Stimulated activated CD8-positive, alpha-beta memory T cell treated with anti-CD3 and anti-CD28 coated beads, Interleukin-15, amount 100 ng/mL, for 4 hours (primary cell): Measurements from ENCODE around the gene BORCS6.
"Not testable (repeated sequence)": the region's sequence is repeated elsewhere in the genome, so short reads cannot be mapped to it uniquely, and the experiment has no call there.

Experiments used
- DNase-seq, 2 donors: peaks; one replicate each; pipeline ENCODE4 v3.0.0-alpha.2; 2020; ENCODE audit warnings: low read depth in 2 of 2

Gene BORCS6

DNA sequence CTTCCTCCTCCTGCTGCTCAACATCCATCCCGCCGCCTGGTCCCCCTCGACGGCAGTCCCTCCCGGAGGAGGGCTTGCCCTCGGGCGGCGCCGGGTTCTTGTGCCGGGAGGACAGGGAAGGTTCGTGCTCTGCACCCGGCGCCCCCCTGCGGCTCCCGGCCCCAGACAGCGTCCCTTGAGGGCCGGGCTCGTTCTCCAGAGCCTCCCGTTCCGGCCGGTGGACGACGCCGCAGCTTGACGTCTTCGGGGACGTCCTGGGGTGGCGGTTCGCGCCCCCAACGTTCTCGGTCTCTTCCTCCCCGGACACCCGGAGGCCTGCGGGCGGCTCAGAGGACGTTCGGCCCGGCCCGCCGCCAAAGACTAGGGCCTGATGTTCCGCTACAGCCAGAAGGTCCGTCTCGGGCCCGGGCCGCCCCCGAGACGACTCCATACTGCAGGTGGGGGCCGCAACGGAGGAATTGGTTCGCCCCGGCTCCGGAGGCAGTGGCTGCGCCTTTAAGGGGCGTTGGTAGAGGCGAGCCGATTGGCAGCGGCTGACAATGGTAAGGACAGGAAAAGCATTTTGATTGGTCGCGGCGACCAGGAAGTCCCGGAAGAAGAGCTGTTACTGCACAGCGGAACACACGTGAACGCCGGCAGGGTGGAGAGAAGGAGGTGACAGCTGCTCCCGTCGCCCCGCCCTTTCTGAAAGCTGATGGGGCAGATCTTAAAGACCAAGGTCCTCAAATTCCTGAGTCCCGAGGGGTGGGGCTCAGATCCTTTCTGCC, at the start of gene BORCS6:
Gene BORCS6 (minus strand): TSS at position 470 of the 767 bp plus-strand sequence. CDS start 40 bp downstream, at position 430.
- DNase-seq: peak; percentile 87 to 93

GRCh38 chr17:8237886-8238285, 47.9 kb upstream of the BORCS6 start:
- DNase-seq: no peak

GRCh38 chr17:8237175-8237574, 47.2 kb upstream of the BORCS6 start:
- no peak for DNase-seq

- DNase-seq: no peak
Measured at GRCh38 chr17:8235676-8236075, 45.7 kb upstream of the BORCS6 start.

GRCh38 chr17:8234361-8235270, 44.6 kb upstream of the BORCS6 start:
- no peak for DNase-seq

DNA sequence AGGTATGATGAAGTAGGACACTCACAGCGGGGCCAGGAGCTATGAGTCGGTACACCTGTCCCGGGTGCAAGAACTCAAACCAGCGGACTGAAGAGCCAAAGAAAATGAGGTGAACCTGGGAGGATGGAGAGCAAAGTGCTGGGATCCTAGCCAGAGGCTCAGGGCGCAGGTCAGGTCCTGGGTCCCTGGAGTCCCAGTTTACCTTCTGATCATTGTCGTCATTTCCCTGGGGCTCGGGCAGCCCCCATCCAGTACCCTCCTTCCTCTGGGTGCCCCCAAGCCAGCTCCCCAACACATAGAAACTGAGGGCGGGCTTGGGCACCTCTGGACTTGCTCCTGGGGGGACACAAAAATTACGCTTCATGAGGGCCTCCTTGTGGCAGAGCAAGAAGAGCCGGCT, 41.7 kb upstream of the BORCS6 start:
- no peak for DNase-seq

- DNase-seq: no peak
Measured at GRCh38 chr17:8227238-8227581, 37.2 kb upstream of the BORCS6 start.

- DNase-seq: no peak
Measured at GRCh38 chr17:8226536-8227237, 36.7 kb upstream of the BORCS6 start.

DNA sequence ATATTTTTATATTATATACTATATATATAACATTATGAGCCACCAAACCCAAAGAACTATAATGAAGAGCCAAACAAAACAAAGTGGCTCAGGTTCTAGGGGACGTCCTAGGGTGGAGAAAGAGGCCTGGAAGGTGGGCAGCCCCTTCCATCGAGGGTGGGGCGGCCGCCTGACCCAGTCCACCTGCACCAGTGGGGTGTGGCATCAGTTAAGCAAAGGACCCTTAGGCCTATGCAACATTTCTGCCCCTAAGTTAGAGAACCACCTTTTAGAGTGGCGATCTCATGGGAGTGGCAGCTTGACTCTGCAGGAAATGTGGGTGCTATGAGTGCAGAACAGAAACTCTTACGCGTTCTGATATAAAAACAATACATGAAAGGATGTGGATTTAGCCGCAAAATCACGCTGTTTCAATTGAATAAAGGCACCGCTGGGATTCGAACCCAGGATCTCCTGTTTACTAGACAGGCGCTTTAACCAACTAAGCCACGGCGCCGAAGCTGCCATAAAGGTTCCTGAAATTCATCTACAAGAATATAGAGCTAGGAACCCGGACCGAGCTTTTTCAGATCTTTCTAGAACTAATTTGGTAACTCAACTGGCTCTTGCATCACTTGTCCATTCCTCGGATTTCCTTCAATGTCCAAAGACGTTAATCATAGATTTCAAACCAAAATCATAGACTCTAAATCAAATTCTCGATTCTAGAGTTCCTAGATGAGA, 36.0 kb upstream of the BORCS6 start:
- DNase-seq: peak in 1 of 2 donors; percentile 42

DNA sequence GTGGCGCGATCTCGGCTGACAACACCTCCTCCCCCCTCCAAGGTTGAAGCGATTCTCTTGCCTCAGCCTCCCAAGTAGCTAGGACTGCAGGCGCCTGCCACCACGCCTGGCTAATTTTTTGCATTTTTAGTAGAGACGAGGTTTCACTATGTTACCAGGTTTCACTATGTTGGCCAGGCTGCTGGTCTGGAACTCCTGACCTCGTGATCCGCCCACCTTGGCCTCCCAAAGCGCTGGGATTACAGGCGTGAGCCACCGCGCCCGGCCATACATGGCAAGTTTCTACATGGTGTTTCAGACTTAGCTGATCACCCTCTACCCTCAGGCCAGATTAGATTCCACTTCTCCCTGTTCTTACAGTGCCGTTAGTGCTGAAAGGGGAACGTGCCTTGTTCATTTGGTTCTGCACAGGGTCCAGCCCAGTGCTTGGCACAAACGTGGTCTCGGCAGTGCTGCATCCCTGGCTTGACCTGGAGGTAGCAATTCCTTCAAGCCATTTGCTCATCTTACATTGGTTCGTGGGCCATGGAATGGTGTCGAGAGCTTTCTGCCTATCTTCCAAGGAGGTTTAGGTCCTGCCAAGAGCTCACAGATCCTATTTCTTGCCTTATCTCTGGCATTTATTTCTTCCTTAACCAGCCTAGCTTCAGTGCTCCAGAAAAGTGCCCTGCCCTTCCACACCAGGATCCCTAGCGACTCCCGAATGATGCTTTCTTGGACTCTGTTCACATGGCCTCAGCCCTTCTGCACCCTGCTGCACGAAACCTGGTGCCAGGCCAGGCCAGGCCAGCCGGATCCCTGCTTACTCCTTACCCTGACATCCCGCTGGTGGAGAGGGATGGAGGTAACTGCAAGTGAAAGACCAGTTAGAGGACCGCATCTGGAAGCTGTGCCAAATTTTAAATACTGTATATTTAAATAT, 35.2 kb upstream of the BORCS6 start:
- DNase-seq: no peak

GRCh38 chr17:8223356-8224126, 33.6 kb upstream of the BORCS6 start:
- no peak for DNase-seq

DNA sequence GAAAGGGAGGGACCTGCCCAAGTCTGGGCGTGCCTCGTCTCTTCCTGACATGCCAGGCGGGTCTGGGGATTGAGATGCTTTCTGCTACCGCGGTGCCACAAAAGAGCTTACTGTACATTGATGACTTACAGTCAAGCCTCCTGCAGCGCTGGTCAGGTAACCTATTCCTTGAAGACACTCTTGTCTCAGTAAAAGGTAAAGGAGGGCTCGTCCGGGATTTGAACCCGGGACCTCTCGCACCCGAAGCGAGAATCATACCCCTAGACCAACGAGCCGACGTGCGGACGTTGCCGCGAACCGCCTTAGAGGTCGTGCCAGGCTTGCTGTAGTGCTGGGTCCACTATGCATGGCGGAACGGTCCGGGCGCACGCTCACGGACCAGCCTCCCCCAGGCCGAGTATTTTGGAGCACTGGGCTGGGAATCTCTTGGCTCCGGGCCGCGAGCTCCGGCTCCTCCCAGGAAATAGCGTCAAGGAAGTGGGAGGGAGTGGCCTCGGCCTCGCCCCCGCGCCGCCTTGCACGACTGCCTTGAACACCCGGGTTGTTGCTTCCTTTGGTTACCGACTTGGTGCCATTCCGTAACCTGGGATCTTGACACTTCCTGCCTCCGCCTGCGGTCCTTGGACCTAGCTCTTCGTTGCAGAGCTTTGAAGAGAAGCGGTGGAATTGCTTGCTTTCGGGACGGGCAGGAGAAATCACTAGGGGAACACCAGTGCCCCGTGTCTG, 32.8 kb upstream of the BORCS6 start:
- DNase-seq: peak; percentile 69 to 83

GRCh38 chr17:8222380-8222629, 32.3 kb upstream of the BORCS6 start:
- no peak for DNase-seq

- DNase-seq: peak; percentile 63 to 78
Measured at GRCh38 chr17:8221663-8222379, 31.8 kb upstream of the BORCS6 start.

GRCh38 chr17:8220783-8221662, 31.0 kb upstream of the BORCS6 start:
- DNase-seq: peak; percentile 69 to 79

GRCh38 chr17:8214000-8214399, 24.0 kb upstream of the BORCS6 start:
- not testable (repeated sequence) for DNase-seq

DNA sequence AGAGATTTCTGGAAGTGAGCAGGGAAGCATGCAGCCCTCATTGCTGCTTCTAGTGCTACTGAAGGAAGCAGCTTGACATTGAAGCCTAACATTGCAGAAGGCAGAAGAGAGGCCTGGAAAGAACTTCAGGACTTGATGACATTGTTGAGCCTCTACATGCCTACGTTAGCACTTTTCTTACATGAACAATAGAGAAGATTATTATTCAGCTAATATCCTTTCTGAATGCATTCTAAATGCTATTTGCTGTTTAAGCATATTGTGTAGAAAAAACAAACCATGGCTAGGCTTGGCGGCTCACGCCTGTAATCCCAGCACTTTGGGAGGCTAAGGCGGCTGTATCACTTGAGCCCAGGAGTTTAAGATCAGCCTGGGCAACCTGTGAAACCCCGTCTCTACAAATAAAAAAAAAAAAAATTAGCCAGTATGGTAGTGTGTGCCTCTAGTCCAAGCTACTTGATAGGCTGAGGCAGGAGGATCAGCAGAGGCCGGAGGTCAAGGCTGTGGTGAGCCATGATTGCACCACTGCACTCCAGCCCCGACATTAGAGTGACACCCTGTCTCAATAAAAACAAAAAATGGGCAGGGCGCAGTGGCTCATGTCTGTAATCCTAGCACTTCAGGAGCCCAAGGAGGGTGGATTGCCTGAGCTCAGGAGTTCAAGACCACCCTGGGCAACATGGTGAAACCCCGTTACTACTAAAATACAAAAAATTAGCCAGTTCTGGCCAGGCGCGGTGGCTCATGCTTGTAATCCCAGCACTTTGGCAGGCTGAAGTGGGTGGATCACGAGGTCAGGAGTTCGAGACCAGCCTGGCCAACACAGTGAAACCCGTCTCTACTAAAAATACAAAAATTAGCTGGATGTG, 22.6 kb upstream of the BORCS6 start:
- DNase-seq: no peak
